Spleen (tissue), 11 donors: ENCODE results near the gene DPF3. TPM values are rescaled to one million over a fixed set of nuclear protein-coding genes. Genes with fewer than 3 reads are reported as not detected.

ENCODE experiments used
- DNase-seq: peaks from one replicate; pipeline ENCODE4 v3.0.0-alpha.2; 2020
- H3K27ac ChIP-seq, 8 donors: fragments of 200-600 bp; sonication (generic) in 7 of 8; 1 replicate in 4 of 8; 2 replicates in 4 of 8; pipeline versions ENCODE4 v1.5.0 to v1.8.0; 2016 to 2021; ENCODE audit warnings: inconsistent platforms in 4 of 8, mild to moderate bottlenecking in 4 of 8, moderate library complexity in 1 of 8
- H3K27me3 ChIP-seq, 7 donors: fragments of 200-600 bp; sonication (generic) in 6 of 7; replicated peaks in 1 of 7; 1 replicate in 4 of 7; 2 replicates in 3 of 7; pipeline versions ENCODE4 v1.5.0 to v1.8.0; 2016 to 2021; ENCODE audit warnings: inconsistent platforms in 3 of 7, mild to moderate bottlenecking in 1 of 7
- H3K36me3 ChIP-seq, 6 donors: fragments of 200-600 bp; sonication (generic) in 5 of 6; 1 replicate in 4 of 6; 2 replicates in 2 of 6; pipeline versions ENCODE4 v1.5.0 to v1.8.0; 2016 to 2021; ENCODE audit warnings: inconsistent platforms in 2 of 6
- H3K4me1 ChIP-seq, 6 donors: fragments of 200-600 bp; sonication (generic) in 5 of 6; 1 replicate in 3 of 6; 2 replicates in 3 of 6; pipeline versions ENCODE4 v1.5.0 to v1.8.0; 2016 to 2021; ENCODE audit warnings: inconsistent platforms in 3 of 6
- H3K4me3 ChIP-seq, 8 donors: fragments of 200-600 bp; sonication (generic) in 7 of 8; 1 replicate in 4 of 8; 2 replicates in 4 of 8; pipeline versions ENCODE4 v1.5.0 to v1.8.0; 2016 to 2021; ENCODE audit warnings: inconsistent platforms in 4 of 8, mild to moderate bottlenecking in 4 of 8, moderate library complexity in 2 of 8
- H3K9me3 ChIP-seq, 8 donors: fragments of 200-600 bp; sonication (generic) in 7 of 8; 1 replicate in 4 of 8; 2 replicates in 4 of 8; pipeline versions ENCODE4 v1.5.0 to v1.8.0; 2016 to 2021; ENCODE audit warnings: inconsistent platforms in 4 of 8
- CTCF ChIP-seq, 11 experiments: fragments of 200-600 bp in 7 of 11; fragments of 450-650 bp in 4 of 11; sonication (generic) in 4 of 11; IDR thresholded peaks in 8 of 11; conservative IDR thresholded peaks in 3 of 11; 1 replicate in 7 of 11; 2 replicates in 4 of 11; pipeline versions ENCODE4 v1.4.0 to v1.8.0; 2016 to 2021; ENCODE audit warnings: antibody characterized with exemption in 11 of 11, inconsistent platforms in 4 of 11, mild to moderate bottlenecking in 1 of 11
- POLR2A ChIP-seq, 3 donors: fragments of 450-650 bp; IDR thresholded peaks; one replicate each; pipeline ENCODE4 v1.5.1; 2017; ENCODE audit warnings: antibody characterized with exemption in 3 of 3, mild to moderate bottlenecking in 1 of 3
- POLR2AphosphoS5 ChIP-seq, 3 donors: sonication (generic); formaldehyde crosslinking; IDR thresholded peaks; one replicate each; pipeline ENCODE4 v1.5.1; 2017; ENCODE audit warnings: antibody characterized with exemption in 3 of 3
- WGBS, 5 donors: extraction: QIAGEN DNeasy Blood & Tissue Kit in 3 of 5; methylation state at CpG; one replicate each; pipeline versions ENCODE4 v1.1.5 to v1.1.7; 2013 to 2018; 5-methylcytosine and 5-hydroxymethylcytosine counted together
- intact Hi-C: fragments of 100-400 bp; cut with DNase I; formaldehyde crosslinking; loops from one replicate; pipeline ENCODE4 v1.15.0; 2023; ENCODE audit warnings: low total_unique reads
- polyA plus RNA-seq, 3 donors: library from polyadenylated mRNA; stranded (reverse); fragments of 200-250 nt; gene quantifications; one replicate each; pipeline ENCODE4 v1.2.1, GENCODE V29; 2013
- total RNA-seq, 7 donors: library from RNA; depleted of rRNA in 3 of 7; stranded (reverse); fragments of >200 nt in 3 of 7; fragmentation: NEBNext Ultra II Directional in 4 of 7; extraction: Animal tissue kit (Norgen Biotek cat#: 25700) in 4 of 7; gene quantifications; one replicate each; pipeline versions ENCODE4 v1.1.0 to v1.2.1, GENCODE V29; 2016 to 2021
- donor health status: healthy with polysubstance abuse.
- donor health status: DM: no; HTN: no; CAD: no; lungs with moderate emphysema.
- donor health status: DM: no; HTN: no; CAD: no.
- donor health status: Bipolar disorder and iron deficiency.
- donor health status: healthy.
- donor health status: DM: no; HTN: no; CAD: no.
- donor health status: DM: yes; HTN: yes; CAD: no.

The DPF3 gene
- total and polyA plus RNA-seq, 10 donors, result 0.76 to 8.9 (median 3.0) TPM

DNA sequence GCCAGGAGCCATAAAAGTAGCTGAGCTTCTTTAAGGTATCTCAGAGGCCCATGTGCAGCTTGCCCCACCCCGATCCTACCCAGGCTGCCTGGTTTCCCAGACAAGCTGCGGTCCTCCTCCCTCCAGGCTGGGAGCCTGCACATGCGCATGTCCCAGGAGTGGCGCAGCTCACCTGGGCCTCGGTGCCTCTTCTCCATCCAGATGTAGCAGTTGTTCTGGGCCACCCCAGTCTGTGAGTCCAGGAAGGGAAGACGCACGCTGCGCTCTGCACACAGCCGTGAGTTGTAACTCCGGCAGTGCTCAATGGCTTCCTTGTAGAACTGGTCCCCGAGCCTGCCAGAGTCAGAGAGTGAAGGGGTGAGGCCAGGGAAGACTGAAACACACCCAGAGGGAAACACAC, 122.3 kb downstream of the DPF3 start:
- WGBS, 5 donors, result 93 to 98% (median 95%) methylated on average over 11 of the region's 11 CpGs
- TF ChIP-seq POLR2AphosphoS5 (IDR thresholded peaks at IDR 0.05) (no peak), POLR2A (IDR thresholded peaks at IDR 0.05) (no peak), CTCF (IDR thresholded peaks at IDR 0.05 in 8 of 11, conservative IDR thresholded peaks at IDR 0.05 in 3 of 11) (no peak)
- intact Hi-C loops, result no loop called here

DNA sequence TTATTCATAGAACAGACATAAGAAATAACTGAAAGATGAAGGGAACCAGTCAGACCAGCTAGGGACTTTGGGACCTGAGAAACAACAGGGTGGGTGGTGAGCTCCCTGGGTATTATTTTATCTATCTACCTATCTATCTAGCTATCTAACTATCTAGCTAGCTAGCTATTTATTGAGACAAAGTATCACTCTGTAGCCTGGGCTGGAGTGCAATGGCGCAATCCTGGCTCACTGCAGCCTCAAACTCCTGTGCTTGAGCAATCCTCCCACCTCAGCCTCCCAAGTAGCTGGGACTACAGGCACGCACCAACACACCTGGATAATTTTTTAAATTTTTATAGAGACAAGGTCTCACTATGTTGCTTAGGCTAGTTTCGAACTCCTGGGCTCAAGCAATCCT, 127.6 kb downstream of the DPF3 start:
- H3K27me3 ChIP-seq, result no peaks in the 10 kb centered on the region
- peaks cover 0 to 9% (median 0%) of the 10 kb centered on the region in 6 donors for H3K36me3 ChIP-seq
- H3K9me3 ChIP-seq, result peaks cover 0 to 60% (median 45%) of the 10 kb centered on the region in 8 donors
- 87 to 93% (median 88%) methylated on average over 3 of the region's 3 CpGs for WGBS, 5 donors
- H3K27ac ChIP-seq, result no peak overlapping the region
- no peaks in the 10 kb centered on the region for H3K4me1 ChIP-seq
- intact Hi-C loops, result no loop called here
- no peak overlapping the region for H3K4me3 ChIP-seq
- TF ChIP-seq POLR2AphosphoS5 (IDR thresholded peaks at IDR 0.05), result no peak
- no peak for TF ChIP-seq CTCF (IDR thresholded peaks at IDR 0.05 in 8 of 11, conservative IDR thresholded peaks at IDR 0.05 in 3 of 11)
- TF ChIP-seq POLR2A (IDR thresholded peaks at IDR 0.05), result no peak
- DNase-seq, result no peak

More for the DNA sequence above, 122.3 kb downstream of the DPF3 start:
- Histone ChIP-seq H3K27ac (no peak overlapping the region), H3K27me3 (no peaks in the 10 kb centered on the region), H3K9me3 (peaks cover 0 to 22% (median 19%) of the 10 kb centered on the region in 8 donors), H3K36me3 (peaks cover 0 to 6% (median 0%) of the 10 kb centered on the region in 6 donors), H3K4me3 (no peak overlapping the region), H3K4me1 (no peaks in the 10 kb centered on the region)
- no peak for DNase-seq

- WGBS, 5 donors, result 86 to 100% (median 96%) methylated on average over 1 of the region's 1 CpG
- intact Hi-C loops, result no loop called here
- H3K4me1 ChIP-seq, result no peaks in the 10 kb centered on the region
- peaks cover 4 to 84% (median 69%) of the 10 kb centered on the region in 8 donors for H3K9me3 ChIP-seq
- TF ChIP-seq POLR2A (IDR thresholded peaks at IDR 0.05) (no peak), CTCF (IDR thresholded peaks at IDR 0.05 in 8 of 11, conservative IDR thresholded peaks at IDR 0.05 in 3 of 11) (no peak), POLR2AphosphoS5 (IDR thresholded peaks at IDR 0.05) (no peak)
- H3K27me3 ChIP-seq, result no peaks in the 10 kb centered on the region
- H3K36me3 ChIP-seq, result peaks cover 0 to 12% (median 0%) of the 10 kb centered on the region in 6 donors
- no peak overlapping the region for H3K4me3 ChIP-seq
- no peak for DNase-seq
- no peak overlapping the region for H3K27ac ChIP-seq
Observed at GRCh38 chr14:72763892-72764291, 130.0 kb downstream of the DPF3 start.

DNA sequence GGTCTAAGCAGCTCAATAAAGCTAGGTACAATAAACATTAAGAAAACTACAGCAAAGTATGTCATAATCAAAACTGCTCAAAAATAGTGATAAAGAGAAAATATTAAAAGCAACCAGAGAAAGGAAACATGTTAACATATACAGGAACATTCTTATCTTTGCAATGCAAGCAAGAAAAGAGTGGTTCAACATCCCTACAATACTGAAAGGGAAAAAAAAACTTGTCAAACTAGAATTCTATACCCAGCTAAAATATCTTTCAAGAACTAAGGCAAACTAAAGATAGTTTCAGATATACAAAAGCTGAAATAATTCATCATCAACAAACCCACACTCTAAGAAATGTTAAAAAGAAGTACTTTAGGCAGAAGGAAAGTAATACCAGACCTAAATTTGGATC, 134.2 kb downstream of the DPF3 start:
- no peaks in the 10 kb centered on the region for H3K4me1 ChIP-seq
- H3K9me3 ChIP-seq, result peaks cover 4 to 67% (median 58%) of the 10 kb centered on the region in 8 donors
- H3K36me3 ChIP-seq, result peaks cover 0 to 5% (median 0%) of the 10 kb centered on the region in 6 donors
- no peak for DNase-seq
- H3K27ac ChIP-seq, result no peak overlapping the region
- no peaks in the 10 kb centered on the region for H3K27me3 ChIP-seq
- TF ChIP-seq CTCF (IDR thresholded peaks at IDR 0.05 in 8 of 11, conservative IDR thresholded peaks at IDR 0.05 in 3 of 11) (no peak), POLR2AphosphoS5 (IDR thresholded peaks at IDR 0.05) (no peak), POLR2A (IDR thresholded peaks at IDR 0.05) (no peak)
- H3K4me3 ChIP-seq, result no peak overlapping the region
- intact Hi-C loops, result no loop called here
